Neural progenitor cell (in vitro differentiated cells): ENCODE data around the gene ARVCF. TPM values are rescaled to one million over a fixed set of nuclear protein-coding genes. Genes with fewer than 3 reads are reported as not detected.

Experiments
- DNase-seq: peaks from one replicate; pipeline ENCODE4 v3.0.0-alpha.2; 2016; ENCODE audit warnings: low spot score
- H2AFZ ChIP-seq: fragments of 200-600 bp; sonication (generic); replicated peaks from 2 replicates; pipeline ENCODE4 v1.6.1; 2016; ENCODE audit warnings: antibody characterized with exemption
- H3F3A ChIP-seq: fragments of 200-600 bp; sonication (generic); 2 replicates; pipeline ENCODE4 v1.6.1; 2016; ENCODE audit warnings: antibody characterized with exemption, low read depth
- H3K27ac ChIP-seq: fragments of 200-600 bp; sonication (generic); 2 replicates; pipeline ENCODE4 v1.5.1; 2016; ENCODE audit warnings: mild to moderate bottlenecking
- H3K27me3 ChIP-seq: fragments of 200-600 bp; sonication (generic); 2 replicates; pipeline ENCODE4 v1.6.1; 2016; ENCODE audit warnings: mild to moderate bottlenecking, moderate library complexity
- H3K36me3 ChIP-seq: fragments of 200-600 bp; sonication (generic); 2 replicates; pipeline ENCODE4 v1.5.1; 2016
- H3K4me1 ChIP-seq: fragments of 200-600 bp; sonication (generic); 2 replicates; pipeline ENCODE4 v1.6.1; 2016; ENCODE audit warnings: mixed run types
- H3K4me2 ChIP-seq: fragments of 200-600 bp; sonication (generic); 2 replicates; pipeline ENCODE4 v1.6.1; 2016
- H3K4me3 ChIP-seq: fragments of 200-600 bp; sonication (generic); 2 replicates; pipeline ENCODE4 v1.5.1; 2016
- H3K79me2 ChIP-seq: fragments of 200-600 bp; sonication (generic); 2 replicates; pipeline ENCODE4 v1.6.1; 2016; ENCODE audit warnings: low read depth
- H3K9ac ChIP-seq: fragments of 200-600 bp; sonication (generic); 2 replicates; pipeline ENCODE4 v1.6.1; 2016
- H3K9me3 ChIP-seq: fragments of 200-600 bp; sonication (generic); 2 replicates; pipeline ENCODE4 v1.5.1; 2016; ENCODE audit warnings: low read depth
- H4K20me1 ChIP-seq: fragments of 200-600 bp; sonication (generic); 2 replicates; pipeline ENCODE4 v1.6.1; 2016; ENCODE audit warnings: low read depth
- H3K27ac Mint-ChIP-seq: 3 replicates; pipeline ENCODE4 v1.8.0; 2021; ENCODE audit warnings: mixed read lengths
- H3K27me3 Mint-ChIP-seq: 2 replicates; pipeline ENCODE4 v1.8.0; 2022; ENCODE audit warnings: low read depth, mild to moderate bottlenecking, inconsistent platforms, moderate library complexity, mixed read lengths; ENCODE audit not compliant: insufficient read depth
- H3K36me3 Mint-ChIP-seq: 3 replicates; pipeline ENCODE4 v1.8.0; 2021; ENCODE audit warnings: mixed read lengths
- H3K4me1 Mint-ChIP-seq: 3 replicates; pipeline ENCODE4 v1.8.0; 2021; ENCODE audit warnings: mixed read lengths
- H3K4me3 Mint-ChIP-seq: 3 replicates; pipeline ENCODE4 v1.8.0; 2021; ENCODE audit warnings: mild to moderate bottlenecking, moderate library complexity, mixed read lengths
- H3K9me3 Mint-ChIP-seq: 3 replicates; pipeline ENCODE4 v1.8.0; 2020; ENCODE audit warnings: mixed read lengths
- CTCF ChIP-seq: fragments of 200-600 bp; sonication (generic); IDR thresholded peaks from 2 replicates; pipeline ENCODE4 v1.5.1; 2017; ENCODE audit warnings: antibody characterized with exemption, mild to moderate bottlenecking
- EZH2 ChIP-seq: fragments of 200-600 bp; sonication (generic); IDR thresholded peaks from 2 replicates; pipeline ENCODE4 v1.6.1; 2017; ENCODE audit warnings: antibody characterized with exemption, mild to moderate bottlenecking, moderate library complexity
- EZH2phosphoT487 ChIP-seq: fragments of 200-600 bp; sonication (generic); IDR thresholded peaks from 2 replicates; pipeline ENCODE4 v1.6.1; 2017; ENCODE audit warnings: antibody characterized with exemption
- total RNA-seq: library from RNA; depleted of rRNA; stranded (reverse); fragments of >200 nt; gene quantifications from 2 replicates; pipeline ENCODE4 v1.2.3, GENCODE V29; 2015; ENCODE audit warnings: low replicate concordance

Gene ARVCF
- total RNA-seq, 1 donor from 2014 or later, result 35.4 TPM

DNA sequence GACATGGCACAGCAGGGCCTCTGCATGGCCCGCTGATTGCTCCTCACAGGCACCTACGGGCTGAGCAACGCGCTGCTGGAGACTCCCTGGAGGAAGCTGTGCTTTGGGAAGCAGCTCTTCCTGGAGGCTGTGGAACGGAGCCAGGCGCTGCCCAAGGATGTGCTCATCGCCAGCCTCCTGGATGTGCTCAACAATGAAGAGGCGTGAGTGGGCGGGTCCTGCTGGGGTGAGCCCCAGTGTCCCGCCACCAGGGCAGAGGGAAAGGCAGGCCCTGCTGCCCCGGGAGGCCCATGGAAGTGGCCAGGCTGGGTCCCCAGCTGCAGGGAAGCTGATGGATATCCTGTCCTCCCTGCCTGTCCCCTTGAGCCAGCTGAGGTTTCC lies 44.8 kb upstream of the ARVCF start:
- Histone ChIP-seq H3F3A (no peaks in the 10 kb centered on the region), H3K9me3 (no peaks in the 10 kb centered on the region), H3K36me3 (no peaks in the 10 kb centered on the region), H4K20me1 (no peaks in the 10 kb centered on the region), H3K79me2 (no peaks in the 10 kb centered on the region), H3K27ac (no peak overlapping the region), H3K4me1 (no peaks in the 10 kb centered on the region), H2AFZ (no peak overlapping the region), H3K9ac (no peak overlapping the region), H3K4me3 (no peak overlapping the region), H3K27me3 (no peaks in the 10 kb centered on the region), H3K4me2 (no peak overlapping the region)
- Mint-ChIP-seq H3K4me3 (no peak overlapping the region), H3K36me3 (peaks cover 2% of the 10 kb centered on the region), H3K9me3 (no peaks in the 10 kb centered on the region), H3K4me1 (peaks cover 10% of the 10 kb centered on the region), H3K27ac (no peak overlapping the region), H3K27me3 (no peaks in the 10 kb centered on the region)
- TF ChIP-seq CTCF (no peak), EZH2 (no peak), EZH2phosphoT487 (no peak)
- DNase-seq, result no peak

DNA sequence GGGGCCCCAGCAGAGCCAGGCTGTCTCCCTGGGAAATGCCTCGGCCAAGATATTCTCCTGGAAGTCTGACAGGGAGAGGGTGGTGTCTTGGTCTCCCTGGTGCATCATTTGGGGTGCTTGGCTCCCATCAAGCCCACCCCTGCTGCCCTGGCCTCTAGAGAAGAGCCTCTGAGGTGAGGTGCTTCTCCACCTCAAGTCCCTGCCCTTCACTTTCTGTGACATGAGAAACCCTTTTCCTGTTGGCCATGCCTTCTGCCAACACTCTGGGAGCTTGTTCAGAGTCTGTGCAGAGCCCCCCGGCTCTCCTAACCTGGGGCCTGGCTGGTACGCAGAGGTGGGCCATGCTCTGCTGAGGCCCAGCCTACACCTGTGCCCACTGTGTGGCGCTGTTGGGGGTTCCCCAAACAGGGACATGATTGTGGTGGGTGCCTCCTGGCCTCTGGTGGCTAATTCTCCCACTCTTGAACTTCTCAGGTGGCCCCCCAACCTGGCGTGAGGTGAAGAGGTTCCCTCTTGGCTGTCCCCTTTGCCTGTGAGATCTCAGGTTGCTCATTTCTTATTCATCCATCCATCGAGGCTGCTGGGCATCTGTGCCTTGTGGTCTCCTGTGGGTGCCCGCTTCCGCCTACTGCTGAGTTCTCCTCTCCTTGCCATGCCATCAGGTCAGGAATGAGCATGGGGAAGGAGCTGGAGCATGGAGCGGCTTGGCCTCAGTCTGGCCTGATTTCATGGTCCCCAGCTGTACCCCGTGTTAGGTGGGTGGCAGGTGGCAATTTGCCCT lies 44.3 kb upstream of the ARVCF start:
- H3K36me3 ChIP-seq, result no peaks in the 10 kb centered on the region
- Mint-ChIP-seq H3K4me3 (no peak overlapping the region), H3K4me1 (peaks cover 10% of the 10 kb centered on the region), H3K27ac (no peak overlapping the region), H3K36me3 (peaks cover 2% of the 10 kb centered on the region), H3K9me3 (no peaks in the 10 kb centered on the region), H3K27me3 (no peaks in the 10 kb centered on the region)
- H3K27ac ChIP-seq, result no peak overlapping the region
- no peaks in the 10 kb centered on the region for H3K9me3 ChIP-seq
- no peak overlapping the region for H2AFZ ChIP-seq
- no peak overlapping the region for H3K4me2 ChIP-seq
- no peak overlapping the region for H3K9ac ChIP-seq
- H3K27me3 ChIP-seq, result no peaks in the 10 kb centered on the region
- H3F3A ChIP-seq, result no peaks in the 10 kb centered on the region
- H3K4me3 ChIP-seq, result no peak overlapping the region
- H3K4me1 ChIP-seq, result no peaks in the 10 kb centered on the region
- H3K79me2 ChIP-seq, result no peaks in the 10 kb centered on the region
- DNase-seq, result no peak
- H4K20me1 ChIP-seq, result no peaks in the 10 kb centered on the region
- TF ChIP-seq CTCF (peak; percentile 28), EZH2 (no peak)

GRCh38 chr22:20058989-20059770 lies 42.6 kb upstream of the ARVCF start:
- Mint-ChIP-seq H3K27ac (peak overlapping the region; percentile 2), H3K9me3 (no peaks in the 10 kb centered on the region)
- no peaks in the 10 kb centered on the region for H3K36me3 ChIP-seq

More at GRCh38 chr22:20058989-20059770, 42.6 kb upstream of the ARVCF start:
- Mint-ChIP-seq H3K4me1 (peaks cover 10% of the 10 kb centered on the region), H3K27me3 (no peaks in the 10 kb centered on the region), H3K4me3 (no peak overlapping the region), H3K36me3 (peaks cover 2% of the 10 kb centered on the region)
- Histone ChIP-seq H3K9ac (no peak overlapping the region), H3K27me3 (no peaks in the 10 kb centered on the region), H3K9me3 (no peaks in the 10 kb centered on the region), H2AFZ (no peak overlapping the region), H3K27ac (no peak overlapping the region), H3K4me1 (no peaks in the 10 kb centered on the region), H4K20me1 (no peaks in the 10 kb centered on the region), H3K4me2 (no peak overlapping the region), H3F3A (no peaks in the 10 kb centered on the region), H3K4me3 (no peak overlapping the region), H3K79me2 (no peaks in the 10 kb centered on the region)
- TF ChIP-seq CTCF, result no peak
- TF ChIP-seq EZH2phosphoT487, result no peak
- TF ChIP-seq EZH2, result no peak
- DNase-seq, result no peak
